G401 (cell line): ENCODE results near the gene CHST6. TPM values are rescaled to one million over a fixed set of nuclear protein-coding genes. Genes with fewer than 3 reads are reported as not detected.

Experiments
- total RNA-seq: library from RNA; depleted of rRNA; stranded (reverse); fragments of >200 nt; shearing (Covaris generic); gene quantifications from 2 replicates; pipeline ENCODE4 v1.2.3, GENCODE V29; 2014; rRNA removed

The CHST6 gene
- total RNA-seq, 1 experiment from 2014 or later = not detected

Other genes starting within 250 kb of the CHST6 start
- gene BCAR1, start 243.8 kb downstream of the CHST6 start, total RNA-seq = 122 and 124 TPM in 2 replicates
- 58.3 and 63.1 TPM in 2 replicates for gene CFDP1, start 61.9 kb downstream of the CHST6 start, total RNA-seq
- 33.0 and 47.7 TPM in 2 replicates for gene TMEM170A, start 30.8 kb downstream of the CHST6 start, total RNA-seq
- 0.12 TPM in 1 of 2 replicates, not detected in the other for gene CHST5, start 40.7 kb upstream of the CHST6 start, total RNA-seq
- gene TMEM231, start 60.8 kb upstream of the CHST6 start, total RNA-seq = 24.2 and 46.1 TPM in 2 replicates
- 18.9 and 20.1 TPM in 2 replicates for gene GABARAPL2, start 70.9 kb upstream of the CHST6 start, total RNA-seq
- gene ADAT1, start 127.8 kb upstream of the CHST6 start, total RNA-seq = 24.2 and 25.1 TPM in 2 replicates
- 266 and 292 TPM in 2 replicates for gene KARS1, start 152.2 kb upstream of the CHST6 start, total RNA-seq
- 23.8 and 34.3 TPM in 2 replicates for gene TERF2IP, start 152.3 kb upstream of the CHST6 start, total RNA-seq
- not detected in 2 replicates for gene CPHXL2, start 181.6 kb upstream of the CHST6 start, total RNA-seq
- not detected in 2 replicates for gene DUXB, start 206.0 kb upstream of the CHST6 start, total RNA-seq
- gene CPHXL, start 231.0 kb upstream of the CHST6 start, total RNA-seq = not detected in 2 replicates